Stimulated activated naive B cell treated with anti-CD40 and anti-IgM and Interleukin-4, amounts not matched to agents 10 μg/mL and 1 μg/mL and 100 μg/mL, for 72 hours (primary cell): ENCODE measurements around the gene WDR70.
"Not testable (repeated sequence)": the region's sequence is repeated elsewhere in the genome, so short reads cannot be mapped to it uniquely, and the experiment has no call there.

Experiments
- ATAC-seq, 2 donors: fragments of 150-1000 bp; cut with Tn5 transposase; replicated peaks; 2 replicates each; pipeline ENCODE4 v1.10.0; 2021; ENCODE audit warnings: moderate library complexity in 1 of 2
- DNase-seq: peaks from one replicate; pipeline ENCODE4 v3.0.0; 2021
- H3K27ac Mint-ChIP-seq: one replicate; pipeline ENCODE4 v1.8.0; 2022; ENCODE audit warnings: mild to moderate bottlenecking, mixed read lengths
- H3K27me3 Mint-ChIP-seq, 2 donors: one replicate each; pipeline ENCODE4 v1.8.0; 2022; ENCODE audit warnings: mixed read lengths in 2 of 2
- H3K36me3 Mint-ChIP-seq, 2 donors: one replicate each; pipeline ENCODE4 v1.8.0; 2022; ENCODE audit warnings: mixed read lengths in 2 of 2, mild to moderate bottlenecking in 1 of 2
- H3K4me1 Mint-ChIP-seq, 2 donors: one replicate each; pipeline ENCODE4 v1.8.0; 2022; ENCODE audit warnings: mixed read lengths in 2 of 2, mild to moderate bottlenecking in 1 of 2
- H3K4me3 Mint-ChIP-seq, 2 donors: one replicate each; pipeline ENCODE4 v1.8.0; 2022; ENCODE audit warnings: mild to moderate bottlenecking in 2 of 2, mixed read lengths in 2 of 2, moderate library complexity in 1 of 2
- H3K9me3 Mint-ChIP-seq, 2 donors: one replicate each; pipeline ENCODE4 v1.8.0; 2022; ENCODE audit warnings: mixed read lengths in 2 of 2, mild to moderate bottlenecking in 1 of 2

The WDR70 gene

DNA sequence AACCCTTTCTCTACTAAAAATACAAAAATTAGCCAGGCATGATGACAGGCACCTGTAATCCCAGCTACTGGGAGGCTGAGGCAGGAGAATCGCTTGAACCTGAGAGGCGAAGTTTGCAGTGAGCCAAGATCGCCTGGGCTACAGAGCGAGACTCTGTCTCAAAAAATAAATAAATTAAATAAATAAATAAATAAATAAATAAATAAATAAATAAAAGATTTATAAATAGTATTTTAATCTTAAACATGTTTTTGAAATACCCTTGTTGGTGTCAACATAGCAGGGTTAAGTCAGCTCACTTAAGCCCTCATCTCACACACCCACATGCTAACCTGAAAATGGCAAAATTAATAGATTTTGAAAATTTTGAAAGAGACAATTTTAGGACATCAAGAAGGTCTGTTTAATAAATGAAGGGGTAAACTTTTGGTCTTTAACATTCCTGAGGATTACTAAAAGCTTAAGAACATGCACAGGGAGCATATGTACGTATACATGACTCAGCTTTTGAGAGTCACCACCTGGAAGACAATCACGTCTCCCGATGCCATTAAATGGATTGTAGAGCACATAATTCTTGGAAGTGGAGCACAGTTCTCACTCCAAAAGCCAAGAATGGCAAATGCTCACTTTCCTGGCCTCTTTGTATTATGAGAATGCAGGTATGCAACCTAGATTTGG is 258.2 kb downstream of the WDR70 start:
- no peaks in the 10 kb centered on the region for H3K9me3 Mint-ChIP-seq
- H3K27me3 Mint-ChIP-seq = no peaks in the 10 kb centered on the region
- H3K27ac Mint-ChIP-seq = no peak overlapping the region
- ATAC-seq = no peak
- peaks cover 10 to 22% of the 10 kb centered on the region in 2 donors for H3K36me3 Mint-ChIP-seq
- DNase-seq = no peak
- H3K4me3 Mint-ChIP-seq = no peak overlapping the region
- H3K4me1 Mint-ChIP-seq = peaks cover 0 to 3% of the 10 kb centered on the region in 2 donors

DNA sequence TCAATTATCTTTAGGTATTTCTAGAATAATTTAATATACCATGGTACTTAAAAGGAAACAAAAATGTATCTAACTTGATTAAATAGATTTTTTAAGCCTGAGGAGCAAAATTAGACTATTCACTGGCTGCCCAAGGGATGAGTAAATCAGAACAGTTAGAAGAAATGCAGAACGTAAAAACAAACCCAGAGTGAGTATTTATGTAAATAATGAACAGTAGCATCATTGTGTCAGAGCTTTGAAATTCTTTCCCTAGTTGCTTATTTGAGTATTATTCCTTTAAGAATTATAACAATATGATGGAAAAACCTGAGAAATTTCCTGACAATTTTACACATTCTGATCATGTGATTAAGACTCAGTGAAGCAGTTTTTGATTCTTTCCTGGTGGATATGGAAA is 259.8 kb downstream of the WDR70 start:
- no peak overlapping the region for H3K4me3 Mint-ChIP-seq
- H3K27me3 Mint-ChIP-seq = no peaks in the 10 kb centered on the region
- ATAC-seq (no peak), DNase-seq (no peak)
- H3K36me3 Mint-ChIP-seq = peaks cover 20 to 33% of the 10 kb centered on the region in 2 donors
- H3K27ac Mint-ChIP-seq = no peak overlapping the region
- H3K9me3 Mint-ChIP-seq = peaks cover 7% of the 10 kb centered on the region in 2 donors
- H3K4me1 Mint-ChIP-seq = peaks cover 0 to 3% of the 10 kb centered on the region in 2 donors

DNA sequence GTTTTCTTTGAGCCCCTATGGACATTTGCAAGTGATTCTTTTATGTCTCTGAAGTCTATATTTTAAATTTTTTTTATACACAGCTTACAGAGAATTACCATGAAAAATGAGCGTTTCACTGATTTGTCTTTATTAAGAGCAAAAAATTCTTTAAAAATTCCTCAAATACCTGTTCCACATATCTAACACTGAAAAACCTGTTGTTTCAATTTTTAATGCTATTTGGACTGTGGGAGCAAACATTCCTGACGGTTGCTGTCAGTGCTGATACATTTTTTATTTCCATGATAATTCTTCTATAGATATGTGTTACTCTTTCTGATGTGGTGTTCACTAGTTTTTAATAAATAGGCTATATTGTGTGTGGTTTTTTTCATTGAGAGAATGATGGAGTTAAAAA is 261.0 kb downstream of the WDR70 start:
- Mint-ChIP-seq H3K27ac (no peak overlapping the region), H3K4me1 (peaks cover 0 to 6% of the 10 kb centered on the region in 2 donors), H3K27me3 (no peaks in the 10 kb centered on the region), H3K9me3 (peaks cover 17 to 19% of the 10 kb centered on the region in 2 donors), H3K4me3 (no peak overlapping the region), H3K36me3 (peaks cover 24 to 37% of the 10 kb centered on the region in 2 donors)
- DNase-seq (no peak), ATAC-seq (no peak)

DNA sequence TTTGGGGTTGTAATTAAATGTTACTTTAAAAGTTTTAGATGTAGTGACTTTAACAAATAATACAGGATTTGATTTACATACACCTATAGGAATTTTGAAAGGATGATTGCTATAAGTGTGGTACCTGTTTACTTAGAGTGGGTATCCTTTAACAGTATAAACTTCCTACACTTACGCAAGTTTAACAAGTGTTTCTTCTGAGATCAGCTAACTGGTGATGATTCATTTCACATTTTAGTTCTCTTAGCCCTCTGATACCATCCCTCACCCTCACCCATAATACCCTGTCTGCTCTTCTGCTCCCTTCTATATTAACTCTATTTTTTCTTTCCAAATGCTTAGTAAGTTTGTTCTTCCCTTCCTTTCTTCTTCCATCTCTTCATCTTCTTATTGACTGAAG is 262.8 kb downstream of the WDR70 start:
- Mint-ChIP-seq H3K36me3 (peaks cover 32 to 48% of the 10 kb centered on the region in 2 donors), H3K27me3 (no peaks in the 10 kb centered on the region), H3K9me3 (peaks cover 22 to 26% of the 10 kb centered on the region in 2 donors), H3K4me1 (peaks cover 0 to 6% of the 10 kb centered on the region in 2 donors), H3K27ac (no peak overlapping the region), H3K4me3 (no peak overlapping the region)
- ATAC-seq = no peak
- DNase-seq = no peak

GRCh38 chr5:37645707-37646106 is 266.6 kb downstream of the WDR70 start:
- Mint-ChIP-seq H3K27me3 (no peaks in the 10 kb centered on the region), H3K4me1 (peaks cover 0 to 3% of the 10 kb centered on the region in 2 donors), H3K9me3 (peaks cover 30 to 32% of the 10 kb centered on the region in 2 donors), H3K4me3 (no peak overlapping the region), H3K27ac (no peak overlapping the region), H3K36me3 (peaks cover 49 to 66% of the 10 kb centered on the region in 2 donors)
- no peak for ATAC-seq
- DNase-seq = no peak

- Mint-ChIP-seq H3K9me3 (peaks cover 24 to 25% of the 10 kb centered on the region in 2 donors), H3K4me1 (peaks cover 7 to 21% of the 10 kb centered on the region in 2 donors), H3K36me3 (peaks cover 40 to 63% of the 10 kb centered on the region in 2 donors)
- DNase-seq, H3K27me3 Mint-ChIP-seq, H3K4me3 Mint-ChIP-seq, H3K27ac Mint-ChIP-seq, ATAC-seq: not testable (repeated sequence)
Observed at GRCh38 chr5:37654566-37654965, 275.4 kb downstream of the WDR70 start.

- peaks cover 30 to 47% of the 10 kb centered on the region in 2 donors for H3K36me3 Mint-ChIP-seq
- H3K27me3 Mint-ChIP-seq = no peaks in the 10 kb centered on the region
- H3K4me3 Mint-ChIP-seq = no peak overlapping the region
- ATAC-seq (no peak), DNase-seq (no peak)
- peaks cover 7 to 23% of the 10 kb centered on the region in 2 donors for H3K4me1 Mint-ChIP-seq
- H3K27ac Mint-ChIP-seq = no peak overlapping the region
- H3K9me3 Mint-ChIP-seq = peaks cover 17 to 18% of the 10 kb centered on the region in 2 donors
Observed at GRCh38 chr5:37657046-37657445, 277.9 kb downstream of the WDR70 start.

DNA sequence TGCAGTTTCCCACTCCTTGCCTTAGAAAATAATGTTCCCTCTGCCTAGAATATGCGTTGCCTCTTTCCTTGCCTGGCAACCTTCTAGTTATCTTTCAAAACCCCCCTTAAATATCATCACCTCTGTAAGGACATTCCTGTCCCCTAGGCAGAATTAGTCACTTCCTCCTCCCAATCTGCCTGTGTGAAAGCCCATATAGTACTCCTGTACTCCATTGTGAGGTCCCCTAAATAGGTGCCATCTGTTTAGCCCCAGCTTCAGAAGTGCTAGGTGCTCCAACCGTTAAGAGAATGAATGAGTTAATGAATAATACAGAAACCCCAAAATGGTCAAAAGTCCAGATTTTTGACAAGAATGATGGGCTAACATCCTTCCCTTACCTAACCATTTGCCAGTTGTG is 279.3 kb downstream of the WDR70 start:
- no peak overlapping the region for H3K27ac Mint-ChIP-seq

GRCh38 chr5:37660319-37660718 is 281.2 kb downstream of the WDR70 start:
- ATAC-seq = no peak
- DNase-seq = no peak
- Mint-ChIP-seq H3K27me3 (no peaks in the 10 kb centered on the region), H3K27ac (no peak overlapping the region), H3K4me3 (no peak overlapping the region), H3K4me1 (peaks cover 5 to 19% of the 10 kb centered on the region in 2 donors), H3K36me3 (peaks cover 14 to 18% of the 10 kb centered on the region in 2 donors), H3K9me3 (peaks cover 0 to 3% of the 10 kb centered on the region in 2 donors)

More for the DNA sequence above, 279.3 kb downstream of the WDR70 start:
- ATAC-seq = no peak
- Mint-ChIP-seq H3K36me3 (peaks cover 24 to 33% of the 10 kb centered on the region in 2 donors), H3K4me1 (peaks cover 5 to 19% of the 10 kb centered on the region in 2 donors), H3K9me3 (peaks cover 11 to 14% of the 10 kb centered on the region in 2 donors), H3K27me3 (no peaks in the 10 kb centered on the region), H3K4me3 (no peak overlapping the region)
- DNase-seq = no peak

- no peak overlapping the region for H3K4me3 Mint-ChIP-seq
- ATAC-seq = no peak
- no peak for DNase-seq
- H3K9me3 Mint-ChIP-seq = no peaks in the 10 kb centered on the region
- H3K36me3 Mint-ChIP-seq = peaks cover 8 to 13% of the 10 kb centered on the region in 2 donors
- no peaks in the 10 kb centered on the region for H3K27me3 Mint-ChIP-seq
- H3K27ac Mint-ChIP-seq = no peak overlapping the region
- H3K4me1 Mint-ChIP-seq = peaks cover 5 to 19% of the 10 kb centered on the region in 2 donors
Observed at GRCh38 chr5:37661227-37661920, 282.3 kb downstream of the WDR70 start.

GRCh38 chr5:37661951-37662350 is 282.8 kb downstream of the WDR70 start:
- ATAC-seq (no peak), DNase-seq (no peak)
- H3K4me1 Mint-ChIP-seq = peaks cover 5 to 19% of the 10 kb centered on the region in 2 donors
- no peaks in the 10 kb centered on the region for H3K9me3 Mint-ChIP-seq
- peaks cover 8% of the 10 kb centered on the region in 2 donors for H3K36me3 Mint-ChIP-seq
- H3K27me3 Mint-ChIP-seq = no peaks in the 10 kb centered on the region
- no peak overlapping the region for H3K27ac Mint-ChIP-seq
- H3K4me3 Mint-ChIP-seq = no peak overlapping the region

GRCh38 chr5:37662362-37662761 is 283.2 kb downstream of the WDR70 start:
- Mint-ChIP-seq H3K27me3 (no peaks in the 10 kb centered on the region), H3K27ac (no peak overlapping the region), H3K4me3 (no peak overlapping the region), H3K9me3 (no peaks in the 10 kb centered on the region), H3K4me1 (peaks cover 5 to 15% of the 10 kb centered on the region in 2 donors), H3K36me3 (peaks cover 8% of the 10 kb centered on the region in 2 donors)
- no peak for DNase-seq
- ATAC-seq = no peak

GRCh38 chr5:37662789-37663485 is 283.8 kb downstream of the WDR70 start:
- Mint-ChIP-seq H3K4me1 (peaks cover 5 to 10% of the 10 kb centered on the region in 2 donors), H3K27me3 (no peaks in the 10 kb centered on the region), H3K27ac (no peak overlapping the region), H3K9me3 (no peaks in the 10 kb centered on the region), H3K36me3 (peaks cover 8% of the 10 kb centered on the region in 2 donors), H3K4me3 (no peak overlapping the region)
- DNase-seq (no peak), ATAC-seq (no peak)

DNA sequence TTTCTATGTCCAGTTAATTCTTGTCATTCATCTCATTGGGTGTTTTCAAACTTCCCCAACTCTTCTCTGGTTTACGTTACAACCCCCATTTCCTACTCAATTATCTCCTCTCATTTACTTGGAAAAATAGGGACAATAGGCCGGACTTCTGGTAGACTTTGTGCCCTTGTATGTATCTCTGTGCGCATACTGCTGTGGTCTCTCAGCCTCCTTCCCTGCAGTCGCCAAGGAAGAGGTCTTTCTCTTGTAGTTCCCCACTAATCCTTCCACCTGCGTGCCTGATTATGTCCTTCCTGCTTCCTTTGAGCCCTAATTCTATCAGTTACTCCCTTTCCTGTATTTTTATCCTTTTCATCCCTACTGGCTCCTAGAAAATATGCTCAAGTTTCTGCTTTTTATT is 284.4 kb downstream of the WDR70 start:
- Mint-ChIP-seq H3K4me3 (no peak overlapping the region), H3K36me3 (peaks cover 8 to 11% of the 10 kb centered on the region in 2 donors), H3K9me3 (no peaks in the 10 kb centered on the region), H3K4me1 (peaks cover under 1 to 6% of the 10 kb centered on the region in 2 donors), H3K27me3 (no peaks in the 10 kb centered on the region), H3K27ac (no peak overlapping the region)
- ATAC-seq (no peak), DNase-seq (no peak)
